ENCODE data around the gene MMP20.

DNA sequence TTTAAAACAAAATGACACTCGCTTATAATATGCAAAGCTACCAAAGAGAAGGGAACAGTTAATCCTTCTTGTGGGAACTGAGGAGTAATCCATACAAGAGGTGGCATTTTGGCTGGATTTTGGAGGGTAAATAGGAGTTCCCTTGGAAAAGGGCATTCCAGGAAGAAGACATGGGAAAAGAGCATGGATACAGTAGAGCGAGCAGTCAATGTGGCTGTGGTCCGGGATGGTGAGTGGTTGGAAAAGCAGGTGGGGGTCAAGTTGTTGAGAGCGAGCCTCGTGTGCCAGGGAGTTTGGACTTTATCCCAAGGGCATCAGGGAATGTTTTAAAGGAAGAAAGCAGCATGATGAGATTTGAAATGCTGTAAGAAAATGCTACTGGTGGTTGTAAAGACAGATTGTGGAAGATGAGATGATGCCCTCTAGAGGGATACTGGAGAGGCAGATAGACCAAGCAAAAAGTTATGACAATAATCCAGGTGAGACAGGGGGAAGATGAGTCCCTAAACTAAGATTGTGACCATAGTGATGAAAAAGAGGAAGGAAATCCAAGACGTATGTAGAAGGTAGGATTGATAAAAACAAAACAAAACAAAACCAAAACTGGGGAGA is 90.8 kb downstream of the MMP20 start:
- TF ChIP-seq, protein P1, sequence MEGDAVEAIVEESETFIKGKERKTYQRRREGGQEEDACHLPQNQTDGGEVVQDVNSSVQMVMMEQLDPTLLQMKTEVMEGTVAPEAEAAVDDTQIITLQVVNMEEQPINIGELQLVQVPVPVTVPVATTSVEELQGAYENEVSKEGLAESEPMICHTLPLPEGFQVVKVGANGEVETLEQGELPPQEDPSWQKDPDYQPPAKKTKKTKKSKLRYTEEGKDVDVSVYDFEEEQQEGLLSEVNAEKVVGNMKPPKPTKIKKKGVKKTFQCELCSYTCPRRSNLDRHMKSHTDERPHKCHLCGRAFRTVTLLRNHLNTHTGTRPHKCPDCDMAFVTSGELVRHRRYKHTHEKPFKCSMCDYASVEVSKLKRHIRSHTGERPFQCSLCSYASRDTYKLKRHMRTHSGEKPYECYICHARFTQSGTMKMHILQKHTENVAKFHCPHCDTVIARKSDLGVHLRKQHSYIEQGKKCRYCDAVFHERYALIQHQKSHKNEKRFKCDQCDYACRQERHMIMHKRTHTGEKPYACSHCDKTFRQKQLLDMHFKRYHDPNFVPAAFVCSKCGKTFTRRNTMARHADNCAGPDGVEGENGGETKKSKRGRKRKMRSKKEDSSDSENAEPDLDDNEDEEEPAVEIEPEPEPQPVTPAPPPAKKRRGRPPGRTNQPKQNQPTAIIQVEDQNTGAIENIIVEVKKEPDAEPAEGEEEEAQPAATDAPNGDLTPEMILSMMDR (IDR thresholded peaks at IDR 0.05 in 4 of 5, conservative IDR thresholded peaks at IDR 0.05 in 1 of 5): no peak
- TF ChIP-seq POLR2A (IDR thresholded peaks at IDR 0.05): no peak

Data from gastrocnemius medialis (tissue), 4 donors.